GM19035 (cell line): Measurements from ENCODE around the gene PKP3.
A peak's percentile ranks its signal among the peaks of the same experiment; 100 is the strongest.
"Not testable (repeated sequence)": the region's sequence is repeated elsewhere in the genome, so short reads cannot be mapped to it uniquely, and the experiment has no call there.

Source experiments
- ATAC-seq: cut with Tn5 transposase; IDR thresholded peaks from one replicate; pipeline ENCODE4 v1.9.1; 2021; ENCODE audit not compliant: unreplicated experiment

Gene PKP3

GRCh38 chr11:395866-396265 is 1.9 kb downstream of the PKP3 start:
- no peak for ATAC-seq

GRCh38 chr11:396511-396947 is 2.5 kb downstream of the PKP3 start:
- ATAC-seq, result peak; percentile 16

- peak; percentile 74 for ATAC-seq
Observed at GRCh38 chr11:396948-397548, 3.0 kb downstream of the PKP3 start.

GRCh38 chr11:398826-399225 is 4.8 kb downstream of the PKP3 start:
- ATAC-seq, result no peak

GRCh38 chr11:399731-400211 is 5.8 kb downstream of the PKP3 start:
- no peak for ATAC-seq

- no peak for ATAC-seq
Observed at GRCh38 chr11:400241-400689, 6.3 kb downstream of the PKP3 start.

- not testable (repeated sequence) for ATAC-seq
Observed at GRCh38 chr11:401196-401595, 7.2 kb downstream of the PKP3 start.

GRCh38 chr11:403021-403760 is 9.2 kb downstream of the PKP3 start:
- no peak for ATAC-seq

GRCh38 chr11:403761-404431 is 9.9 kb downstream of the PKP3 start:
- no peak for ATAC-seq

- ATAC-seq, result no peak
Observed at GRCh38 chr11:404551-405264, 10.7 kb downstream of the PKP3 start.

- no peak for ATAC-seq
Observed at GRCh38 chr11:405323-405953, 11.4 kb downstream of the PKP3 start.

- ATAC-seq, result no peak
Observed at GRCh38 chr11:405954-406795, 12.2 kb downstream of the PKP3 start.

- ATAC-seq, result peak; percentile 68
Observed at GRCh38 chr11:406796-407650, 13.0 kb downstream of the PKP3 start.

GRCh38 chr11:407651-408123 is 13.7 kb downstream of the PKP3 start:
- no peak for ATAC-seq

- no peak for ATAC-seq
Observed at GRCh38 chr11:408154-409007, 14.4 kb downstream of the PKP3 start.

GRCh38 chr11:409008-409599 is 15.1 kb downstream of the PKP3 start:
- no peak for ATAC-seq
